Adipocyte (in vitro differentiated cells): ENCODE data around the gene TMPRSS4.
A peak's percentile ranks its signal among the peaks of the same experiment; 100 is the strongest.

Experiments used
- DNase-seq: peaks from one replicate; pipeline ENCODE4 v3.0.0-alpha.2; 2015; ENCODE audit warnings: low read depth
- H3K27me3 ChIP-seq: replicated peaks from 2 replicates; pipeline ENCODE4 v1.7.0; 2013; ENCODE audit warnings: mild to moderate bottlenecking, low read length, moderate library complexity; ENCODE audit not compliant: control insufficient read depth, insufficient read depth
- H3K36me3 ChIP-seq: 2 replicates; pipeline ENCODE4 v1.7.0; 2013; ENCODE audit warnings: low read length, mild to moderate bottlenecking, moderate library complexity; ENCODE audit not compliant: control insufficient read depth, insufficient read depth, severe bottlenecking
- H3K4me1 ChIP-seq: 2 replicates; pipeline ENCODE4 v1.7.0; 2013; ENCODE audit warnings: mild to moderate bottlenecking, low read length, moderate library complexity; ENCODE audit not compliant: control insufficient read depth, insufficient read depth
- H3K4me3 ChIP-seq: 2 replicates; pipeline ENCODE4 v1.7.0; 2013; ENCODE audit warnings: mild to moderate bottlenecking, low read length, moderate library complexity
- H3K9ac ChIP-seq: 2 replicates; pipeline ENCODE4 v1.7.0; 2013; ENCODE audit warnings: mild to moderate bottlenecking, low read length, moderate library complexity
- H3K9me3 ChIP-seq: 2 replicates; pipeline ENCODE4 v1.7.0; 2013; ENCODE audit warnings: mild to moderate bottlenecking, low read length, moderate library complexity; ENCODE audit not compliant: control insufficient read depth

TMPRSS4 gene

DNA sequence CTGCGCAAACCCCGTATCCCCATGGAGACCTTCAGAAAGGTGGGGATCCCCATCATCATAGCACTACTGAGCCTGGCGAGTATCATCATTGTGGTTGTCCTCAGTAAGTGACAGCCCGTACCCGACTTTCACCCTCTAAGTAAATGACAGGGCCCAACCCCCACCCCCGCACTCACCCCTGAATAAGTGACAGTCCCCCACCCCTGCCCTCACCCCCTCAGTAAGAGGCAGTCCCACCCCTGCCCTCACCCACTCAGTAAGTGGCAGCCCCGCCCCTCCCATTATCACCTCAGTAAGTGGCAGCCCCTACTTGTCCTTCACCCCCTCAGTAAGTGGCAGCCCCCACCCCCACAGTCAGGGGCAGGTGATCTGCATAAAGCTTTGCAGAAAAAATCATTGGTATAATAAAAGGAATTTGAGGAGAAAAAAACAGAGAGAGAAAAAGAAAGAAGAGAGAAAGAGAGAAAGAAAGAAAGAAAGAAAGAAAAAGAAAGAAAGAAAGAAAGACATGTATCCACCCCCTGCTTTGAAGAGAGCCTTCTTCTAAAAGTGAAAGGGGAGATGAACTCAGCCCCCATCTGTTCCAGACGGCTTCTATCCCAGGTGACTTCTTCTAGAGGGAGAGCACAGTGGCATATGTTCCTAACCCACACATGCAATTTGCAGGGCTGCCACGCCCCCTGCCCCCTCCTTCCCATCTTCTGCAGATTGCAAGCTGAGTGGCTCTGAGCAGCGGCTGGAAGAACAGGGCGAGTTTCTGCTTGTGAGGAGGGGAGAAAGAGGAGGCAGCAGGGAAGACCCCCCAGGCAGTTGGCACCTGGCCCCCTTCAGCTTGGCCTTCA lies 22.3 kb downstream of the TMPRSS4 start:
- Histone ChIP-seq H3K4me3 (no peak overlapping the region), H3K4me1 (peaks cover 27% of the 10 kb centered on the region), H3K27me3 (peaks cover 28% of the 10 kb centered on the region), H3K9me3 (no peaks in the 10 kb centered on the region), H3K36me3 (no peaks in the 10 kb centered on the region), H3K9ac (no peak overlapping the region)
- DNase-seq: no peak

DNA sequence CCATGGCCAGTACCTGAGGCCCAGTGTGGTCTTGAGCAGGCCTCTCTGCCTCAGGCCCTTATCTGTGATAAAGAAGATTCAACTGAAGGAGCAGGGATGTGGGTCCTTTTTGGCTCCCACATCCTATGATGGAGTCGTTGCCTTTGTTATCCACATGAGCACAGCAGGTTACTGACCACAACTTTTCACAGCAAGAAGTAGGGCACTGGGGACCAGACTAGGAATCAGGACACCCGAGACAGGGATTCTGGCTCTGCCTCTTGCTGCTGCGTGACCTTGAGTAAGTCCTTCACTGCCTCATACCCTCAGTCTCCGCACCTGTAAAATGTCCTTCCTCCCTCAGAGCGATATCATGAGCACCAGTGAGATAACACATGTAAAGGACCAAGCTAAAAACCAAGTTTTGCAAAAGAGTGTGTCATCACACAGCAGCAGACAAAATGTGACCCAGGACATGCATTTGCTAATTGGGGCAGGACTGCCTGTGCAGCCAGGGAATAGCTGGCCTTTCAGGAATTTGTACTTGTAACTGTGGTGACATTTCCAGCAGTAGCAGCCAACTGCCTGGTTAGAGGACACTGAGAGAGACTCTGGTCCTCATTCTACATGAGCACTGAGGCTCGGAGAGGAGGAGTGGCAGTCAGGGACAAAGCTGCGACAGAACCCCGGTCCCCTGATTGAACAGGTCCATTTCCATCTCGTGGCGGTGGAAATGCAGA lies 23.1 kb downstream of the TMPRSS4 start:
- Histone ChIP-seq H3K4me3 (no peak overlapping the region), H3K27me3 (peaks cover 31% of the 10 kb centered on the region), H3K36me3 (no peaks in the 10 kb centered on the region), H3K9ac (no peak overlapping the region), H3K4me1 (peaks cover 27% of the 10 kb centered on the region), H3K9me3 (no peaks in the 10 kb centered on the region)
- no peak for DNase-seq

DNA sequence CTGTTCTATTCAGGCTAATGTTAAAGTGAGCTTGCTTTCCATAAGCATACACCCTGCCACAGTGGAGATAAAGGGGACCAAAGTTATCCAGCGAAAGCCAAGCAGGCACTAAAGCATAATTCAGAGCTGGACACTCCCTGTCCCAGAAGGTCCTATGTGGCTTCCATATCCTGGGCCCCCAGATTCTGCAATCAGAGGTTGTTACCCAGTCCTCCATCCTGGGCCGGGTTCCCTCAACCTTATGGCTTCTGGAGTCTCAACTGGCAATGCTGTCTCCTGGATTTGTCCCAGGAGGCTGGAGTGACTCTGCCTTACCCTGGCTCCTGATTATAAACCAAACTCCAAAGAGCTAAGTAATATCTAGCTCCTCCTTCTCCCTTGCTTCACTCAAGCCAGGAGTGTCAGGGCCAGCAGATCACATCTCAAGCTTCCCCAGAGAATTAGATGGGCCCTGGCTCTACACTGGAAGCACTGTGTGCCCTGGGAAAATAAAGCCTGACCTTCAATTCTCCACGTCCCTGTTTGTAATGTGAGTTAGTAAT lies 23.9 kb downstream of the TMPRSS4 start:
- H3K4me3 ChIP-seq: no peak overlapping the region
- no peak overlapping the region for H3K9ac ChIP-seq
- no peaks in the 10 kb centered on the region for H3K36me3 ChIP-seq
- no peak for DNase-seq
- peaks cover 27% of the 10 kb centered on the region for H3K4me1 ChIP-seq
- no peaks in the 10 kb centered on the region for H3K9me3 ChIP-seq
- peaks cover 29% of the 10 kb centered on the region for H3K27me3 ChIP-seq

DNA sequence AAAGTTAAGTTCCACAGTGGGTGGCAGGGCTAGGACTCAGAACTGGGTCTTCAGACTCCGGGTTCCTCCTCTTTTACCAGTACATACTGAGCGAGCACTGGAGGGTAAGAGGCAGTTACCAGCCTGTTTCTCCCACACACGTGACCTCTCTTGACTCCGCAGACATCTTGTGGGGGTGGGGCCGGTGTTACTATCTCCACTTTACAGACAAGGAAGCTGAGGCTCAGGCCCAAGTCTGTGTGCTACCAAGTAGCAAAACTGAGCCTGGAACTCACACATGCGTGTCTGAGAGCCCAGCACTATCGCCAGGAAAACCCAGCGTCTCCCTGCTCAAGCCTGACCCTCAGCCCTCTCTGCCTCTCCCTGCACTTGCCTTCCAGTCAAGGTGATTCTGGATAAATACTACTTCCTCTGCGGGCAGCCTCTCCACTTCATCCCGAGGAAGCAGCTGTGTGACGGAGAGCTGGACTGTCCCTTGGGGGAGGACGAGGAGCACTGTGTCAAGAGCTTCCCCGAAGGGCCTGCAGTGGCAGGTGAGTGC lies 25.9 kb downstream of the TMPRSS4 start:
- DNase-seq: no peak
- Histone ChIP-seq H3K27me3 (peaks cover 21% of the 10 kb centered on the region), H3K4me1 (peaks cover 21% of the 10 kb centered on the region), H3K9ac (no peak overlapping the region), H3K36me3 (no peaks in the 10 kb centered on the region), H3K9me3 (no peaks in the 10 kb centered on the region), H3K4me3 (no peak overlapping the region)

DNA sequence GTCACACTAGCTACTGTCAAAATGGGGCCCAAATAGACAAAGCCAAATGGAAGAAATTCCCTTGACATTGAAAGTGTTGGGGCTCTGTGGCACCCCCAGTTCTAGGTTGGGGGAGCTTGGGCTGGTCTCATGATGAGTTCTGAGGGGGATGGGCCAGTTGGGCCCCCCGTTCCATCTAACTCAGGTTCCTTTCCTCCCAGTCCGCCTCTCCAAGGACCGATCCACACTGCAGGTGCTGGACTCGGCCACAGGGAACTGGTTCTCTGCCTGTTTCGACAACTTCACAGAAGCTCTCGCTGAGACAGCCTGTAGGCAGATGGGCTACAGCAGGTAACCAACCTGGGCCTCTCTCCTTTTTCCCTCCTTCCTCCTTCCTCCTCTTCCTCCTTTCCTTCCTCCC lies 27.6 kb downstream of the TMPRSS4 start:
- Histone ChIP-seq H3K36me3 (no peaks in the 10 kb centered on the region), H3K9ac (no peak overlapping the region)
- DNase-seq: no peak

DNA sequence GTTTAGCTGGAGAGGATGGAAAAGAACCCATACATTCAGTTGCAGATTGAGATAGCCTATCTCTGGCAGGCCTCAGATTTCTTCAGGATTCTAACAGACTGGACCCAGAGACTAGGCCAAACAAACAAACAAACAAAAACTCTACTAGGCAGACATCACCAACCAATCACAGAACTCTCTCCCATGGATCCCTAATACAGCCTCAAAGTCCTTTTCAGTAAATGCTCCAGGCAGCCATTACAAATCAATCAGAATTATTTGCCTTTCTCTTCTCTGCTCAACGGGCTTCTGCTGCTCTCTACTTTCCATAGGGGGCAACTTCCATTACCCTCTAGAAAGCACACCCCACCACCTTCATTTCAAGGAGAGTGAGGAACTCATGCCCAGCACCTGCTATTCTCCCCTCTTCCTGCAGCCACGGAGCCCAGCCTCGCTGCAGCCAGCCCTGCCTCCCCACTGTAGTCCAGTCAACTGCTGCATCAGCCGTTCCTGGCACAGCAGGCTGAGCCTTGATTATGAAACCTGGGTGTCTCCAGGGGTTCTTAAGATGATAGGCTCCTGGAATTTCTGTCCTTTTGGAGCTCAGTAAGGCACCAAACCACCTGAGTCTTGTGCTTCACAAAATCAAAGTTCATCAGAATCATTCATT lies 28.9 kb downstream of the TMPRSS4 start:
- Histone ChIP-seq H3K36me3 (no peaks in the 10 kb centered on the region), H3K27me3 (peaks cover 11% of the 10 kb centered on the region), H3K9ac (no peak overlapping the region), H3K4me3 (no peak overlapping the region), H3K9me3 (no peaks in the 10 kb centered on the region), H3K4me1 (peaks cover 13% of the 10 kb centered on the region)
- DNase-seq: no peak

More for the DNA sequence above, 27.6 kb downstream of the TMPRSS4 start:
- no peak overlapping the region for H3K4me3 ChIP-seq
- H3K9me3 ChIP-seq: no peaks in the 10 kb centered on the region
- peaks cover 25% of the 10 kb centered on the region for H3K4me1 ChIP-seq
- H3K27me3 ChIP-seq: peaks cover 11% of the 10 kb centered on the region

DNA sequence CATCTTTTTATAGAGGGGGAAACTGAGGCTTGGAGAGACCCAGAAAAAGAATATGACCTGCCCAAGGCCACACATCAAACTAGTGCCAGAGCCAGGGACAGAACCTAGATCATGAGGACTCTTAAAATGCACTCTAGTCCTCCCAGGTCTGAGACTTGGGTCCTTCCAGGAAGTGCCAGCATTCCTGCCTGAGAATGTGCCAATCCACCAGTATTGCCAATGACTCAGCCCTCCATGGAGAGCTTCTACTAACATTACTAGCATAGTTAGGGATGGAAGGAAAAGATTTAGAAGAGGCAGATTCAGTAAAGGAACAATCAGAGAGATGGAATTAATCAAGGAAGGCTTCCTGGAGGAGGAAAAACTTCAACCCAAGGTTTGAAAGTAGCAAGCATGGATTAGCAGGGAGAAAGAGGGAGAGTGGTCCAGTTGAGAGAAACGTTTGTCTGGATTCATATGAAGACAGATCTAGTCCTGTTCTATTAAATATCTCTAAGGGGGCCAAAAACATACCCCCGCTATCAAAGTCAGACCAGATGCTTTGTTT lies 30.0 kb downstream of the TMPRSS4 start:
- no peak for DNase-seq
- Histone ChIP-seq H3K36me3 (no peaks in the 10 kb centered on the region), H3K4me1 (peaks cover 8% of the 10 kb centered on the region)

DNA sequence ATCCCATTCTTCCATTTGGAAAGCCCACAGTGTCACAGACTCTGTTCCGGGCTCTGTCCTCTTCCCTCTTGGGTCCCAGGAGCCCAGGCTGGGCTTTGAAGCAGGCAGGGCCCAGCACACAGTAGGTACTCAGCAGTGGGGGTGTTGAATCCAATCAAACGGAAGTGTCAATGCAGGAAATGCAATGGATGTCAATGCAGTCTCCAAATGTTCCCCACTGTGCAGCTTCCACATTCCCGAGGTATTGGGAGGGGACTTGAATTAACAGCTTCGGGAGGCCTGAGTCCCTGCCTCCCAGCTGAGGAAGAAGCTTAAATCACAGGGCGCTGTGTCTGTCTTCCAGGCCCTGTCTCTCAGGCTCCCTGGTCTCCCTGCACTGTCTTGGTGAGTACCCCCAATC lies 31.6 kb downstream of the TMPRSS4 start:
- Histone ChIP-seq H3K4me1 (peaks cover 8% of the 10 kb centered on the region), H3K27me3 (peaks cover 26% of the 10 kb centered on the region), H3K4me3 (no peak overlapping the region), H3K9me3 (no peaks in the 10 kb centered on the region), H3K36me3 (no peaks in the 10 kb centered on the region), H3K9ac (no peak overlapping the region)
- no peak for DNase-seq

More for the DNA sequence above, 30.0 kb downstream of the TMPRSS4 start:
- H3K9me3 ChIP-seq: no peaks in the 10 kb centered on the region
- peaks cover 17% of the 10 kb centered on the region for H3K27me3 ChIP-seq
- no peak overlapping the region for H3K9ac ChIP-seq
- no peak overlapping the region for H3K4me3 ChIP-seq

DNA sequence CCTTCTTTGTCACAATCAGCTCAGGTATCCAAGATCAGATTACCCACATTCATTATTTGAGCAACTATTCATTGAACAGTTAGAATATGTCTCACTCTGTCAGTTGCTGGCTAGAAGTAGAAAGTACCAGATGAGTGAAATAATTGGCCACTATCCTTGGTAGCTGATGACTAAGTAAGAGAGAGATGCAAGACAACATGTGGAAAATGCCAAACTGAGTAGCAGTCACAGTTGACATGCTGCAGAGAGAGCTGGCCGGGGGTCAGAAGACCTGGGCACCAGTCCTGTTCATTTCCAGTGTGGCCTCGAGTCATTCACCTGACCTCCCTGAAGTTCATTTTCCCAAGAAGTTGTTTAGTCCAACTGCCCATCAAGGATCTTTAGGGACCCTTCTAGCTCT lies 32.4 kb downstream of the TMPRSS4 start:
- Histone ChIP-seq H3K9me3 (no peaks in the 10 kb centered on the region), H3K9ac (no peak overlapping the region), H3K4me3 (no peak overlapping the region), H3K4me1 (peaks cover 8% of the 10 kb centered on the region), H3K36me3 (no peaks in the 10 kb centered on the region), H3K27me3 (peaks cover 21% of the 10 kb centered on the region)
- peak; percentile 8 for DNase-seq

DNA sequence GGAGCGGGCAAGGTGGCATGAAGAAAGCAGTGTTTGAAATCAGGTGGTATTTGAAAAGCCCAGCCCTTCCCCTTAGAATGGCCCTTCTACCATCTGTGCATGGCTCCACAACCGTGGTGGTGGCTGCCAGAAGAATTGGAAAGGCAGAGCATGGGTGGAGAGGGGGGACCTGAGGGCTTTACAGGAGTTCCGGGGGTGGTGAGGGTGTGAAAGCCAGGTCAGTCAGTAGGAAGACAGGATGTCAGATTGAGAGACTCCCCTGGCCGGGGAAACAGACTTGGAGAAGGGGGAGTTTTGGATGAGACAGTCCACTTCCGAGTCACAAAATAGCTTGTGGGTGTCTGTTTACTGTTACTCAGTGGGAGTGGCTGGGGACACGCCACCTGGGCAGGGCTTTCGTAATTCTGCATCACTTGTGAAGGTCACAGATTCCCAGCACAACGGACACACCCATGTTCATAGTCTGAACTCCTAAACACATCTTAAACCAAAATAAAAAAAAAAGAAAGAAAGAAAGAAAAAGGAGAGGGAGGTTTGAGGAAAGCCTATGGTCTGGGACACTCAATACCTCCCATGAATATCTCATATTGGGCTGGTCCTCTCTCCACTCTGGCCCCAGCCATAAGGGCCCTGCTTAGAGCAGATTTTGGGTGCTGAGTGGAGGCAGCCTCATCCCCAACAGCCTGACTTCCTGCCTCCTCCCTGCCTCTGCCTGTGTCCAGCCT lies 34.3 kb downstream of the TMPRSS4 start:
- Histone ChIP-seq H3K9ac (no peak overlapping the region), H3K4me3 (no peak overlapping the region), H3K9me3 (no peaks in the 10 kb centered on the region), H3K4me1 (peaks cover 4% of the 10 kb centered on the region), H3K36me3 (no peaks in the 10 kb centered on the region), H3K27me3 (peaks cover 31% of the 10 kb centered on the region)
- no peak for DNase-seq
